ENCODE results near the gene C9orf57. TPM values are rescaled to one million over a fixed set of nuclear protein-coding genes. Genes with fewer than 3 reads are reported as not detected.
"Not testable (repeated sequence)": the region's sequence is repeated elsewhere in the genome, so short reads cannot be mapped to it uniquely, and the experiment has no call there.

The C9orf57 gene, protein sequence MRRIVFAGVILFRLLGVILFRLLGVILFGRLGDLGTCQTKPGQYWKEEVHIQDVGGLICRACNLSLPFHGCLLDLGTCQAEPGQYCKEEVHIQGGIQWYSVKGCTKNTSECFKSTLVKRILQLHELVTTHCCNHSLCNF
- polyA plus RNA-seq (ENCODE audit: low read depth in 6 of 6), result not detected

DNA sequence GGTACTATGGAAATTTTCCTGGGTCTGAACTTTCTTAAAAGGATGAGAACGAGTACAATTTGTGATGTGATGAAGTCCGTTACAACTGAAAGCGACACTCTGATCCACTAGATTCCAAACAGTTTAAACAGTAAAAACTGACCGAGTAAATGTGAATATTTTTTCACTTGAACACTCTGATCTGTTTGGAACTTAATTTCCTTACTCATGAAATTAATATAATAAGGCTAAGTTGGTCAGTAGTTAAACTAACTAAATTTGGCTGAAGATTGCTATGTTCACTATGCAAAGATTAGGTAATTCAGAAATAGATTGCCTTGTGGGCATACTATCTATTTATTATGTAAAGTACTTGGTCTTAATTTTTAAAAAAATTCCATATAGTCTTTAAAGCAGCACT lies at the start of gene C9orf57:
C9orf57 (minus strand) TSS at position 101 of the 400 bp plus-strand sequence. CDS start 1,282 bp downstream, outside the sequence.
- no peaks in the 10 kb centered on the region for H3K9me3 Mint-ChIP-seq
- no peak within 1 kb of the TSS for H3K27ac Mint-ChIP-seq
- H3K27me3 Mint-ChIP-seq, result peaks cover 3 to 9% (median 6%) of the 10 kb centered on the region in 3 donors
- ATAC-seq (ENCODE audit: low read depth in 2 of 2) (no peak), DNase-seq (no peak)
- no peaks in the 10 kb centered on the region for H3K36me3 Mint-ChIP-seq
- no peaks in the 10 kb centered on the region for H3K4me1 Mint-ChIP-seq
- H3K4me3 Mint-ChIP-seq, result no peak within 1 kb of the TSS

DNA sequence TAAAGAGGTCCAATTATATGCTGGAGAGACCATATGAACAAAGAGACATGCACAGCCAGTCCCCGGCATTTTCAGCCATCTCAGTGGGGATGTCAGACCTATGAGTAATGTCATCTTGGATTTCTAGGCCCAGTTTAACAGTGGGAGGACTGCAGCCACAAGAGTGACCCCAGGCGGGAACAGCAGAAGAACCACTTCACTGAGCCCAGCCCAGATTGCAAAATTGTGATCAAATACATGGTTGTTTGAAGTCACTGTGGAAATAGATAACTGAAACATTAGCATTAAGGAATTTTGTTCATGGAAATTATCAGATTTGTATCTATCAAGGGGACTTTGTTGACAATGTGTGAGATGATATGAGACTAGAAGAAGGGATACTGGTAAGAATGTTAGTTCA lies 42.1 kb upstream of the C9orf57 start:
- Mint-ChIP-seq H3K4me3 (no peak overlapping the region), H3K4me1 (no peaks in the 10 kb centered on the region), H3K9me3 (peaks cover 3 to 17% (median 9%) of the 10 kb centered on the region in 7 donors), H3K27ac (no peak overlapping the region), H3K27me3 (peaks cover 0 to 2% (median 0%) of the 10 kb centered on the region in 3 donors), H3K36me3 (peaks cover 0 to 9% of the 10 kb centered on the region in 2 donors)
- DNase-seq, result no peak
- ATAC-seq (ENCODE audit: low read depth in 2 of 2), result no peak

DNA sequence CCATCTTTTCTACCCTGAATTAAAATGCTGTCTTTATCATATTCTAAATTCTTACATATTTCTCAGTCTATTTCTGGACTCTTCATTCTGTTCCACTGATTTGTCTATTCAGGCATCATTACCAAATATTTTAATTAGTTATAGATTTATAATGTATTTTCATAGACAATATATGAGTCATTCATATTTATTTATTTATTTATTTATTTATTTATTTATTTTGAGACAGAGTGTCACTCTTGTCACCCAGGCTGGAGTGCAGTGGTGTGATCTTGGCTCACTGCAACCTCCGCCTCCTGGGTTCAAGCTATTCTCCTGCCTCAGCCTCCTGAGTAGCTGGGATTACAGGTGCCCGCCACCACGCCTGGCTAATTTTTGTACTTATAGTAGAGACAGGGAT lies 35.1 kb upstream of the C9orf57 start:
- not testable (repeated sequence) for H3K4me3 Mint-ChIP-seq; H3K27ac Mint-ChIP-seq; DNase-seq; ATAC-seq (ENCODE audit: low read depth in 2 of 2); H3K4me1 Mint-ChIP-seq; H3K36me3 Mint-ChIP-seq
- peaks cover 0 to 33% (median 7%) of the 10 kb centered on the region in 3 donors for H3K27me3 Mint-ChIP-seq
- peaks cover 4 to 25% (median 11%) of the 10 kb centered on the region in 7 donors for H3K9me3 Mint-ChIP-seq

DNA sequence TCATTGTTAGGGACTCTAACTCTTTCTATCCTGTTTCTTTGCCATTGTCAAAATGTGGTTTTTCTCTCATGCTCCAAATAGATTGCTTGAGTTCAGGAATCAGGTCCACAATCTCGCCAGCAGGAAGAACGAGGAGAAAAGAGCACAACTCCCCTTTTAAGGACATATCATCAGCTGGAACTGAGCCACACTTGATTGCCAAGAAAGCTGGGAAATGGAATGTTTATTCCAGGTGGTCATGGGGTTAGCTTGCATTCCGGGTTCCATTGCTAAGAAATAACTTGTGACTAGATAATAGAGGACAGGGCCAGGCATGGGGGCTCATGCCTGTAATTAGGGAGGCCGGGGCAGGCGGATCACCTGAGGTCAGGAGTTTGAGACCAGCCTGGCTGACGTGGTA lies 32.4 kb upstream of the C9orf57 start:
- H3K36me3 Mint-ChIP-seq, result no peaks in the 10 kb centered on the region
- ATAC-seq (ENCODE audit: low read depth in 2 of 2), result no peak

DNA sequence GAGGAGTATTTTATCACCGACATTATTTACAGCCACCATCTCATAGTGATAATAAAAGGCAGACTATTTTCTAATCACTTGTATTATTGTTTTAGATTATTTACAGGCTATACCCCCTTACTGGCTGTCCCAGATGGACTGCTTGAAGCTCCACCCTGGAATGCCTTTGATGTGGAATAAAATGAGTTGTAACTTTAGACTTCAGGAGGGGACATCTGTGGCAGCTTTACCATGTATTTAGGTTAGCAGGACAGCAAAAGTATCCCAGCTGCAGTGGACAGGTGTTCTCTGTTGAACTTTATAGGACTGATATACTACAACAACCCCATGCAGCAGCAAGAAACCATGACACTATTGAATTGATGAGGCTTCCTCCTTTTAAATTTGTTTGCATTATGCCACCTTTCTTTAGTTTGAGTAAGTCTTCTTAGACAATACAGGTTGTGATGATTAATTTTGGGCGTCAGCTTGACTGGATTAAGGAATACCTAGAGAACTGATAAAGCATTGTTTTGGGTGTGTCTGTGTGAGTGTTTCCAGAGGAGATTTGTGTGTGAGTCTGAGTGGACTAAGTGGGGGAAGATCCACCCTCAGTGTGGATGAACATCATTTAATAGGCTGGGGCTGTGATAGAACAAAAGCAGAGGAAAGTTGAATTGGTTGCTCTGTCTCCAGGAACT lies 29.2 kb upstream of the C9orf57 start:
- Mint-ChIP-seq H3K27me3 (peaks cover 11 to 20% (median 15%) of the 10 kb centered on the region in 3 donors), H3K9me3 (peaks cover 0 to 13% (median 0%) of the 10 kb centered on the region in 7 donors), H3K36me3 (no peaks in the 10 kb centered on the region), H3K4me3 (no peak overlapping the region), H3K27ac (no peak overlapping the region), H3K4me1 (no peaks in the 10 kb centered on the region)
- ATAC-seq (ENCODE audit: low read depth in 2 of 2) (no peak), DNase-seq (no peak)

More for the DNA sequence above, 32.4 kb upstream of the C9orf57 start:
- DNase-seq, result no peak
- Mint-ChIP-seq H3K4me3 (no peak overlapping the region), H3K27ac (no peak overlapping the region), H3K27me3 (peaks cover 7 to 40% (median 9%) of the 10 kb centered on the region in 3 donors), H3K9me3 (peaks cover 0 to 16% (median 4%) of the 10 kb centered on the region in 7 donors), H3K4me1 (no peaks in the 10 kb centered on the region)

DNA sequence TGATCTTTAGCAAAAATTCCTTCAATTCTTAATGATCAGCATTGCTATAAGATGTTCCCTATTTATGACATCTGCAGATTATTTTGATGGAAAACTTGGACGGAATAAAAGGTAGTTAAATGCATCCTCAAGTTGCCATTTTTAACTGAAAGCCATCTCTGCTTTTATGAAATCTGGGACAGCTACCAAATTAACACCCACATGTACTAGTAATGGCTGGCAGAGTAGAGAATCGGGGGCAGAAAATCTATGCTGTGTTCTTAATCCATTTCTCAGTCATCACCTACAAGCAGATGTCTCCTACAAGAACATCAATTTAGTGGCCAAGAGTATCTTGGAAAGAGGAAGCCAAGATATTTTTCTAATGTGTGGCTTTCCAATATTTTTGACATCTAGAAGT lies 22.1 kb upstream of the C9orf57 start:
- Mint-ChIP-seq H3K27me3 (peaks cover 8 to 22% (median 9%) of the 10 kb centered on the region in 3 donors), H3K9me3 (peaks cover 0 to 4% (median 2%) of the 10 kb centered on the region in 7 donors), H3K4me3 (no peak overlapping the region), H3K4me1 (no peaks in the 10 kb centered on the region), H3K27ac (no peak overlapping the region), H3K36me3 (no peaks in the 10 kb centered on the region)
- DNase-seq (no peak), ATAC-seq (ENCODE audit: low read depth in 2 of 2) (no peak)

DNA sequence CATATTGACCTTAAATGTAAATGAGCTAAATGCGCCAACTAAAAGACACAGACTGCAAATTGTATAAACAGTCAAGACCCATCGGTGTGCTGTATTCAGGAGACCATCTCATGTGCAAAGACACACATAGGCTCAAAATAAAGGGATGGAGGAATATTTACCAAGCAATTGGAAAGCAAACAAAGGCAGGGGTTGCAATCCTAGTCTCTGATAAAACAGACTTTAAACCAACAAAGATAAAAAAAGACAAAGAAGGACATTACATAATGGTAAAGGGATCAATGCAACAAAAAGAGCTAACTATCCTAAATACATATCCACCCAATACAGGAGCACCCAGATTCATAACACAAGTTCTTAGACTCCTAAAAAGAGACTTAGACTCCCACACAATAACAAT lies 14.3 kb upstream of the C9orf57 start:
- not testable (repeated sequence) for H3K4me1 Mint-ChIP-seq

DNA sequence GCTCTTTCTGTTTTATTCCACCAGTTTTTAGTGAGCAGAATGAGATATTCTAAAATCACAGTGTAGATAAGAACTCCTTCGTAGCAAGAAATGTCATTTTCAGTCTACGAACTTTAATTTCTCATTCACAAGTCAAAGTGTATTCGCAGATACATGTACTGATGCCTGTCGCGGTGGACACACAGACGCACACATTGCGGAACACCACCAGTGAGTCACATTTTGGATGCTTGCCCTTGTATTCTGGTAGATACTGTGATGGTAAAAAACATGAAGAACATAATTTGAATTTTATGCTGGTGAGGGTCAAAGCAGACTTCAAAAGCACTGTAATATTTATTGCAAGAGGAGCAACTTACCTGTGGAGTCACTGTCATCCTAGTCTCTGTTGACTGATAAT lies 4.7 kb upstream of the C9orf57 start:
- Mint-ChIP-seq H3K27ac (no peak overlapping the region), H3K27me3 (peaks cover 0 to 12% (median 6%) of the 10 kb centered on the region in 3 donors), H3K4me1 (no peaks in the 10 kb centered on the region), H3K4me3 (no peak overlapping the region), H3K9me3 (peaks cover 0 to 10% (median 2%) of the 10 kb centered on the region in 7 donors), H3K36me3 (no peaks in the 10 kb centered on the region)
- ATAC-seq (ENCODE audit: low read depth in 2 of 2) (no peak), DNase-seq (no peak)

More for the DNA sequence above, 14.3 kb upstream of the C9orf57 start:
- not testable (repeated sequence) for H3K4me3 Mint-ChIP-seq; H3K36me3 Mint-ChIP-seq; DNase-seq; H3K27ac Mint-ChIP-seq; ATAC-seq (ENCODE audit: low read depth in 2 of 2)
- H3K27me3 Mint-ChIP-seq, result peaks cover 0 to 15% (median 0%) of the 10 kb centered on the region in 3 donors
- H3K9me3 Mint-ChIP-seq, result peaks cover 0 to 17% (median 8%) of the 10 kb centered on the region in 7 donors

DNA sequence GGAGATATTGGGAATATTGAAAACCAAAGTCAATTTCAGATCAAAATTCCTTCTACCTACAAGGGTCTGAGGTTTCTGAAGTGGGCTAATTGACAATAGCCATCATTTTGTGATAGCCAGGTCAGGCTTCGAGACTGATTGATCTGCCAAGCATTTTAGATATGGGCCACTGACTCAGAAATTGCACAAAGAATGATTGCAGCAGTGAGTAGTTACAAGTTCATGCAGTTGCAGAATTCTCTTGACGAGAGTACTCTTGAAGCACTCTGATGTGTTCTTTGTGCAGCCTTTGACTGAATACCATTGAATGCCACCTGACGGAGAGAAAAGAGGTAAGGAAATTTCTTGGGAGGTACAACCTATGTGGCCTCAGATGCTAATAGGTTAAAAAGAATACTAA lies 8.3 kb downstream of the C9orf57 start:
- ATAC-seq (ENCODE audit: low read depth in 2 of 2) (no peak), DNase-seq (no peak)
- no peaks in the 10 kb centered on the region for H3K4me1 Mint-ChIP-seq
- H3K27ac Mint-ChIP-seq, result no peak overlapping the region
- no peaks in the 10 kb centered on the region for H3K36me3 Mint-ChIP-seq
- H3K4me3 Mint-ChIP-seq, result no peak overlapping the region
- H3K27me3 Mint-ChIP-seq, result peaks cover 10 to 13% (median 13%) of the 10 kb centered on the region in 3 donors
- H3K9me3 Mint-ChIP-seq, result no peaks in the 10 kb centered on the region

DNA sequence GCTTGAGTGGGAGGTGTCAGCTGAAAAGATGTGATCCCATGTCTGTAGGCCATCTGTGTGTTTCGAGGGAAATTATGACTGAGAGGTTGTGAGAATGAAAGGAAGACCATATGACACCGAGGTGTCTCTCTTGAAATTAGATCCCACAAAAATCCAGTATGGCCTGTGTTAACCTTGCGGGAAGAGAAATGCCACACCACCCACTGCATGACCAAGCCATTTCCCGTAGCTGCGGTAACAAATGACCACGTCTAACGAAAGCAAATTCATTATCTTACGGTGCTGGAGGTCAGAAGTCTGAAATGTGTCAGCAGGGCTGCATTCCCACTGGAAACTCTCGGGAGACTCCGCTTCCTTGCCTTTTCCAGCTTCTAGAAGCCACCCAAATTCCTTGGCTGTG lies 11.6 kb downstream of the C9orf57 start:
- ATAC-seq (ENCODE audit: low read depth in 2 of 2), result no peak
- H3K9me3 Mint-ChIP-seq, result no peaks in the 10 kb centered on the region
- H3K36me3 Mint-ChIP-seq, result no peaks in the 10 kb centered on the region
- H3K27me3 Mint-ChIP-seq, result peaks cover 3 to 20% (median 7%) of the 10 kb centered on the region in 3 donors
- H3K4me1 Mint-ChIP-seq, result no peaks in the 10 kb centered on the region
- H3K4me3 Mint-ChIP-seq, result no peak overlapping the region
- DNase-seq, result no peak
- H3K27ac Mint-ChIP-seq, result no peak overlapping the region

DNA sequence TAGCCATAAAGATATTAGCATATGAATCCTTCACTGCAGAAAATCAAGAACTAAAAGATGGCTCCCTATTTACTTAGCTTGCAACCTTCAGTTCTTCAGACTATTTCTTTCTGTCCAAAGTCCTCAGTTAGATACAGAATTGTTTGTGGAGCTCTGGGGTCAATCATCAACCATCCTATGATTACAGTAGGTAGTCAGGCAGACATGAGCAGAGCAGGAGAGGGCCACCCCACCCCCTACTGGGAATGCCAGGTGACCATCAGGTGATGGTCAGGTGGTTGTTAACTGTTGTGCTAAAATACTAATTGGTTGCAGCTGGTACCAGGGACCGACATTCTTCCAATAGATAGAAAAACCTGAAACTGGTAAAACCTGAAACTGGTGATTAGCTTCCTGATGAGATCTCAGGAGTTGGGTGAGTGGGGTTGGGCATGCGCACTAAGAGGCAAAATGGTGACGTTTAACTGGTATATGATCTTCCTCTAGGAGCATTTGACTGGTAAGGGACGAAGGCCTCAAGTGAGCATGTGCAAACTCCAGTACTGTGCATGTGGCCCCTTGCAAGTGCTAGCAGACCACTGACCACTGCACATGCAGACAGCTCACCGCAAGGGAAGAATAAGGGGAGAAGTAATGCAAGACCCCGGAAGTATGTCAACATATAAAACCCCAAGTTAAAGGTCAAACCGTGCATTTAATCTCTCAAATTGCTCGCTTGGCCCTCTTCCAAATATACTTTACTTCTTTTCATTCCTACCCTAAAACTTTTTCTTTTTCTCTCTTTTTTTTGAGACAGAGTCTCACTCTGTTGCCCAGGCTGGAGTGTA lies 13.6 kb downstream of the C9orf57 start:
- no peaks in the 10 kb centered on the region for H3K36me3 Mint-ChIP-seq
- ATAC-seq (ENCODE audit: low read depth in 2 of 2) (no peak), DNase-seq (no peak)
- H3K9me3 Mint-ChIP-seq, result no peaks in the 10 kb centered on the region
- no peak overlapping the region for H3K4me3 Mint-ChIP-seq
- H3K27me3 Mint-ChIP-seq, result peaks cover 2 to 17% (median 10%) of the 10 kb centered on the region in 3 donors
- H3K4me1 Mint-ChIP-seq, result no peaks in the 10 kb centered on the region
- no peak overlapping the region for H3K27ac Mint-ChIP-seq

DNA sequence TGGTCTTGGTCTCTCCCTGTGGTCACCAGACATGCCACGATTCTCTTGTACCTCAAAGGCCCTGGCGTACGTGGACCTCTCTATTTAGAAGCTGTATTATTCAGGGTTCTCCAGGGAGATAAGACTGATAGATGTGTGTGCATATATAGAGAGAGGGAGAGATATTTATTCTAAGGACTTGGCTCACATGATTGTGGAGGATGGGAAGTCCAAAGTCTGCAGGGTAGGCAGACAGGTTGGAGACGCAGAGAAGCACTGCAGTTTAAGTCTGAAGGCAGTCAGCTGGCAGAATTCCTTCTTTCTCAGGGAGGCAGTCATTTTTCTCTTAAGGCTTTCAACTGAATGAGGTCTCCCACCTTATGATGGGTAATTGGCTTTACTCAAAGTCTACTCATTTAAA lies 16.3 kb downstream of the C9orf57 start:
- DNase-seq (no peak), ATAC-seq (ENCODE audit: low read depth in 2 of 2) (no peak)
- Mint-ChIP-seq H3K27ac (no peak overlapping the region), H3K4me1 (peaks cover 2 to 3% (median 2%) of the 10 kb centered on the region in 3 donors), H3K4me3 (no peak overlapping the region), H3K27me3 (peaks cover 11 to 16% (median 16%) of the 10 kb centered on the region in 3 donors), H3K9me3 (no peaks in the 10 kb centered on the region), H3K36me3 (no peaks in the 10 kb centered on the region)

DNA sequence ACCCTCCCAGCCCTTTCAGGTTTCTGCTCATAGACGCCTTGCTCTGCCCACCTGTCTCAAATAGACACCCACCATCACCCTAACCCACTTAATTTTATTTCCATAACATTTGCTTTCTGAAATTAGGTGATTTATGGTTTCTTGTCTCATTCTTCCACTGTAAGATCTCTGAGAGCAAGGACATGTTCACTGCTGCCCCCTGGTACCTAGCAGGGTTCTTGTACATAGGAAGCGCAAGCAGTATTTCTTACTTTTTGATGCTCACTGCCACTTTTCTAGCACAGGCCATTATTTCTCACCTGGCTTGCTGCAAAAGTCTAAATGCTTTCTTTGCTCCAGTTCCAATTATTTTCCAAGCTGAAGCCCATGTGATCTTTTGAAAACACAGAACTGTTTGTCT lies 16.8 kb downstream of the C9orf57 start:
- peaks cover 15 to 20% (median 19%) of the 10 kb centered on the region in 3 donors for H3K27me3 Mint-ChIP-seq
- H3K36me3 Mint-ChIP-seq, result no peaks in the 10 kb centered on the region
- no peak overlapping the region for H3K4me3 Mint-ChIP-seq
- DNase-seq (no peak), ATAC-seq (ENCODE audit: low read depth in 2 of 2) (no peak)
- peaks cover 4 to 6% (median 5%) of the 10 kb centered on the region in 3 donors for H3K4me1 Mint-ChIP-seq
- no peaks in the 10 kb centered on the region for H3K9me3 Mint-ChIP-seq
- peak overlapping the region in 1 of 6 donors; percentile 7 for H3K27ac Mint-ChIP-seq

All from naive B cell (primary cell).